ENCODE data around the gene DIP2C. TPM values are rescaled to one million over a fixed set of nuclear protein-coding genes. Genes with fewer than 3 reads are reported as not detected.

DIP2C gene
- total and polyA plus RNA-seq, 7 experiments from 2014 or later, result 1.1 to 8.7 (median 4.5) TPM

DNA sequence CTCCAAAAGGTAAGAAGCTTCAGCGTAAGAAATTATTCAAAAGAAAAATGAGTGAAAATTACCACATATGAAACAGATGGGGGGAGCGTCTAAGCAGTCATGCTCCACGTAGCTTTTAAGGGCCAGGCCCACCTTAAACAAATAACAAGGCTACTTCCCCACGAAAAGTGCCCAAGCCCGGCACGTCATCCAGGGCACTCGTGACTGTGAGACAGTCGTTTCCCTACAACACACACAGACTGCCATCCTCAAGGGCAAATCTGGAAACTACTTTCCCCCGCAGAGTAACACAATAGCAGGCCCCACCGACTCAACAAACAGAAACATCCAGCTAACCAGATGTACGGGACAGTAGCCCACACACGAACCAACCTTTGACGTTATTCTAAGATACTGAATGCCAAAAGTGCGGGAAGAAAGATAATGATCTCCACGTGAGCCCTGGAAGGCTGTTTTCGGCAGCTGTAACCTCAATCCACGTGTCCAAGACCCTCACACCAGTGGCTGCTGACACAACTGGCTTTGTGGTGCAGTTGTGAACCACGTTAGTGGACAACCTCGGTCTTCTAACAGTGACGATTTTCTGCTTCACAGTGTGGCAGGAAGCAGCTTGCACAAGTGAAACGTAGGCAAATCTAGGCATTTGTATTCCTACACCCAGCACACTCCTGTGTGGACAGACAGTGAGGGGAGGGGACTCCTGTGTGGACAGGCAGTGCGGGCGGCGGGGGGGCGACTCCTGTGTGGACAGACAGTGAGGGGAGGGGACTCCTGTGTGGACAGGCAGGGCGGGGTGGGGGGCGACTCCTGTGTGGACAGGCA is 302.5 kb downstream of the DIP2C start:
- ChIA-PET CTCF (no interaction called here), POLR2A (no interaction called here)
- ATAC-seq, result no peak
- Histone ChIP-seq H3K4me3 (ENCODE audit: low read length) (no peak overlapping the region), H3K4me1 (ENCODE audit: control insufficient read depth in 2 of 2, insufficient read depth in 2 of 2, low read length in 2 of 2) (peaks cover 0 to 7% of the 10 kb centered on the region in 2 donors), H3K27ac (ENCODE audit: low read depth, low read length) (no peak overlapping the region), H3K36me3 (ENCODE audit: control insufficient read depth in 2 of 3, insufficient read depth in 3 of 3, low read length in 3 of 3) (peaks cover 0 to 6% (median 6%) of the 10 kb centered on the region in 3 experiments), H3K27me3 (ENCODE audit: control insufficient read depth in 2 of 2, insufficient read depth in 2 of 2, low read length in 2 of 2) (no peaks in the 10 kb centered on the region), H3K9me3 (ENCODE audit: control insufficient read depth in 2 of 3, low read length in 3 of 3) (no peaks in the 10 kb centered on the region)
- no peak overlapping the region for H3K4me3 Mint-ChIP-seq
- H3K27ac Mint-ChIP-seq, result no peak overlapping the region
- H3K27me3 Mint-ChIP-seq, result no peaks in the 10 kb centered on the region
- intact Hi-C loops (cut with micrococcal nuclease), result no loop called here
- H3K4me1 Mint-ChIP-seq, result peaks cover 0 to 6% (median 4%) of the 10 kb centered on the region in 7 donors
- H3K36me3 Mint-ChIP-seq, result peaks cover under 1 to 21% (median 6%) of the 10 kb centered on the region in 5 donors
- H3K9me3 Mint-ChIP-seq, result peaks cover 0 to 2% (median 0%) of the 10 kb centered on the region in 11 donors
- DNase-seq, result no peak

DNA sequence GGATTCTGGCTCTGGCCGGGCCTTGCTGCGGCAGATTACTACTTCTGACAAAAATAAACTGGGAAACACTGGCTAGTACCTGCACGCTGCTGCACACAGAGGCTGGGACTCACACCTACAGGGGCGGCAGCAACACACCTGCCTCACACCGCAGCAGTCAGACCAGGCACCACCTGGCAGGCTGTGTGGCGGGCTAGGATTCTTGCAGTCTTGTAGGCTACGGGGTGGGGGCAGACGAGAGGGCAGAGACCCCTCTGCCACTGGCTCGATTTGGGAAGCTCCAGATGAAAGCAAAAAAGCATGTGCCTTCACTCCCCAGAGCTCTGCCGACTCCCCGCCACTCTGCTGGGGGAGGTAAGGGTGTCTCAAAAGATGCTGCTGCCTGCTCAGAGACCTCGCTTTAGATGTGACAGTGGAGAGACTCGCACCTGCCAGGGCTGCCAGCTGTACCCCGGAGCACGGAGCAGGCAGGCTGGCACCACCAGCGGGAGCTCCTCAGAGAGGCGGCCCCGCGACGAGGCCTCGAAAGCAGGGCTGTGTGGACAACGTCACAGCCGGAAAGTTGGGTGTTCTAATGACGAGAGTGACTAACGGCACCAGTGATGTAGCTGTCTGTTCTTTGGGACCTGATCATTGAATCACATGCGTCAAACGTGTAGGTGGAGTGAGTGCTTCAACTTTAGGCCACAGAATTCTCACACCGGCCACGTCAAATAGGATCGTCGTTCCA is 303.7 kb downstream of the DIP2C start:
- POLR2A ChIA-PET, result interaction anchor here (0.5 kb wide), 1 partner anchor 49 kb away, joined by 3 read pairs; no protein-coding TSS in a partner anchor
- Mint-ChIP-seq H3K27ac (no peak overlapping the region), H3K36me3 (peaks cover 6 to 34% (median 18%) of the 10 kb centered on the region in 5 donors), H3K4me3 (no peak overlapping the region), H3K9me3 (peaks cover 0 to 8% (median 0%) of the 10 kb centered on the region in 11 donors), H3K4me1 (peaks cover 4 to 12% (median 5%) of the 10 kb centered on the region in 7 donors), H3K27me3 (no peaks in the 10 kb centered on the region)
- Histone ChIP-seq H3K9me3 (ENCODE audit: control insufficient read depth in 2 of 3, low read length in 3 of 3) (no peaks in the 10 kb centered on the region), H3K27ac (ENCODE audit: low read depth, low read length) (no peak overlapping the region), H3K4me3 (ENCODE audit: low read length) (no peak overlapping the region), H3K27me3 (ENCODE audit: control insufficient read depth in 2 of 2, insufficient read depth in 2 of 2, low read length in 2 of 2) (no peaks in the 10 kb centered on the region), H3K36me3 (ENCODE audit: control insufficient read depth in 2 of 3, insufficient read depth in 3 of 3, low read length in 3 of 3) (peaks cover 0 to 6% (median 6%) of the 10 kb centered on the region in 3 experiments), H3K4me1 (ENCODE audit: control insufficient read depth in 2 of 2, insufficient read depth in 2 of 2, low read length in 2 of 2) (peaks cover 0 to 16% of the 10 kb centered on the region in 2 donors)
- ATAC-seq (no peak), DNase-seq (no peak)
- intact Hi-C loops (cut with micrococcal nuclease), result no loop called here
- CTCF ChIA-PET, result no interaction called here

- ChIA-PET POLR2A (no interaction called here), CTCF (no interaction called here)
- H3K27ac ChIP-seq (ENCODE audit: low read depth, low read length), result no peak overlapping the region
- H3K9me3 Mint-ChIP-seq, result peaks cover 0 to 8% (median 0%) of the 10 kb centered on the region in 11 donors
- DNase-seq (no peak), ATAC-seq (no peak)
- no peak overlapping the region for H3K4me3 ChIP-seq (ENCODE audit: low read length)
- H3K27me3 Mint-ChIP-seq, result peaks cover 0 to 5% (median 0%) of the 10 kb centered on the region in 5 donors
- no peak overlapping the region for H3K27ac Mint-ChIP-seq
- H3K4me1 ChIP-seq (ENCODE audit: control insufficient read depth in 2 of 2, insufficient read depth in 2 of 2, low read length in 2 of 2), result peaks cover 0 to 16% of the 10 kb centered on the region in 2 donors
- peaks cover 4 to 12% (median 5%) of the 10 kb centered on the region in 7 donors for H3K4me1 Mint-ChIP-seq
- no peak overlapping the region for H3K4me3 Mint-ChIP-seq
- H3K36me3 ChIP-seq (ENCODE audit: control insufficient read depth in 2 of 3, insufficient read depth in 3 of 3, low read length in 3 of 3), result peaks cover 0 to 6% (median 6%) of the 10 kb centered on the region in 3 experiments
- intact Hi-C loops (cut with micrococcal nuclease), result no loop called here
- H3K27me3 ChIP-seq (ENCODE audit: control insufficient read depth in 2 of 2, insufficient read depth in 2 of 2, low read length in 2 of 2), result no peaks in the 10 kb centered on the region
- no peaks in the 10 kb centered on the region for H3K9me3 ChIP-seq (ENCODE audit: control insufficient read depth in 2 of 3, low read length in 3 of 3)
- peaks cover 6 to 39% (median 25%) of the 10 kb centered on the region in 5 donors for H3K36me3 Mint-ChIP-seq
These were observed 304.7 kb downstream of the DIP2C start for GRCh38 chr10:384538-385305.

- Histone ChIP-seq H3K4me1 (ENCODE audit: control insufficient read depth in 2 of 2, insufficient read depth in 2 of 2, low read length in 2 of 2) (peaks cover 0 to 16% of the 10 kb centered on the region in 2 donors), H3K27ac (ENCODE audit: low read depth, low read length) (no peak overlapping the region), H3K9me3 (ENCODE audit: control insufficient read depth in 2 of 3, low read length in 3 of 3) (no peaks in the 10 kb centered on the region), H3K4me3 (ENCODE audit: low read length) (no peak overlapping the region), H3K27me3 (ENCODE audit: control insufficient read depth in 2 of 2, insufficient read depth in 2 of 2, low read length in 2 of 2) (no peaks in the 10 kb centered on the region), H3K36me3 (ENCODE audit: control insufficient read depth in 2 of 3, insufficient read depth in 3 of 3, low read length in 3 of 3) (peaks cover 0 to 6% (median 0%) of the 10 kb centered on the region in 3 experiments)
- Mint-ChIP-seq H3K9me3 (peaks cover 0 to 8% (median 2%) of the 10 kb centered on the region in 11 donors), H3K4me3 (no peak overlapping the region), H3K36me3 (peaks cover 6 to 40% (median 26%) of the 10 kb centered on the region in 5 donors), H3K4me1 (peaks cover 3 to 12% (median 5%) of the 10 kb centered on the region in 7 donors), H3K27me3 (peaks cover 0 to 5% (median 0%) of the 10 kb centered on the region in 5 donors), H3K27ac (peak overlapping the region in 1 of 9 donors; percentile 26)
- DNase-seq (no peak), ATAC-seq (no peak)
- ChIA-PET CTCF (no interaction called here), POLR2A (no interaction called here)
- intact Hi-C loops (cut with micrococcal nuclease), result no loop called here
These were observed 305.9 kb downstream of the DIP2C start for GRCh38 chr10:383519-383918.

- peak overlapping the region in 7 of 9 donors; percentile 9 to 84 (median 30) for H3K27ac Mint-ChIP-seq
- H3K4me3 Mint-ChIP-seq, result peak overlapping the region in 2 of 10 donors; percentile 1 to 54
- H3K27ac ChIP-seq (ENCODE audit: low read depth, low read length), result no peak overlapping the region
These were observed 307.7 kb downstream of the DIP2C start for GRCh38 chr10:381805-382204.

DNA sequence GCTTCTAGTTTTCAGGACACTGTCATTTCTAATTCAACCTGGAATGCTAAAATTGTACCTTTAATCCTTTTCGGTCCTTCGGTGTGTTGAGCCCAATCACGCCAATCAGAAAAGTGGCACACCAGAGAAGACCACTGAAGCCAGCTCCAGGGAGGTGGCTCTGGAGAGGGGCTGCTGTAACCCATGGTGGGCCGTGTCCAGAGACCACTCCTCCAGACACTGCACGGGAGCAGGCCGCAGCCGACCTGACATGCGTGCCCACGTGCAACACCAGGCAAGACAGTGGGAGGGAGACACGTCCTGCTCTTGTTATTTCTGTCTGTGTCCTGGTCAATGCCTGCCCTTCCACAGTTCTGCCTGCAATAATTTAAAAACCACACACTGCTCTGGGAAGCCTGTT is 308.1 kb downstream of the DIP2C start:
- POLR2A ChIA-PET, result no interaction called here
- H3K4me1 Mint-ChIP-seq, result peaks cover 0 to 31% (median 10%) of the 10 kb centered on the region in 7 donors
- H3K27ac Mint-ChIP-seq, result peak overlapping the region in 3 of 9 donors; percentile 30 to 84 (median 45)
- no peak overlapping the region for H3K4me3 Mint-ChIP-seq
- no peaks in the 10 kb centered on the region for H3K36me3 ChIP-seq (ENCODE audit: control insufficient read depth in 2 of 3, insufficient read depth in 3 of 3, low read length in 3 of 3)
- peaks cover 6 to 41% (median 26%) of the 10 kb centered on the region in 5 donors for H3K36me3 Mint-ChIP-seq
- peaks cover 0 to 8% (median 2%) of the 10 kb centered on the region in 11 donors for H3K9me3 Mint-ChIP-seq
- CTCF ChIA-PET, result no interaction called here
- H3K9me3 ChIP-seq (ENCODE audit: control insufficient read depth in 2 of 3, low read length in 3 of 3), result no peaks in the 10 kb centered on the region
- H3K4me1 ChIP-seq (ENCODE audit: control insufficient read depth in 2 of 2, insufficient read depth in 2 of 2, low read length in 2 of 2), result peaks cover 0 to 16% of the 10 kb centered on the region in 2 donors
- H3K4me3 ChIP-seq (ENCODE audit: low read length), result no peak overlapping the region
- intact Hi-C loops (cut with micrococcal nuclease), result no loop called here
- ATAC-seq (peak; percentile 10), DNase-seq (no peak)
- peaks cover 0 to 5% (median 0%) of the 10 kb centered on the region in 5 donors for H3K27me3 Mint-ChIP-seq
- no peak overlapping the region for H3K27ac ChIP-seq (ENCODE audit: low read depth, low read length)
- no peaks in the 10 kb centered on the region for H3K27me3 ChIP-seq (ENCODE audit: control insufficient read depth in 2 of 2, insufficient read depth in 2 of 2, low read length in 2 of 2)

More at GRCh38 chr10:381805-382204, 307.7 kb downstream of the DIP2C start:
- H3K4me1 Mint-ChIP-seq, result peaks cover 0 to 28% (median 10%) of the 10 kb centered on the region in 7 donors
- H3K27me3 Mint-ChIP-seq, result peaks cover 0 to 5% (median 0%) of the 10 kb centered on the region in 5 donors
- H3K36me3 Mint-ChIP-seq, result peaks cover 6 to 40% (median 26%) of the 10 kb centered on the region in 5 donors
- no peak for DNase-seq
- ChIA-PET POLR2A (no interaction called here), CTCF (no interaction called here)
- Histone ChIP-seq H3K27me3 (ENCODE audit: control insufficient read depth in 2 of 2, insufficient read depth in 2 of 2, low read length in 2 of 2) (no peaks in the 10 kb centered on the region), H3K36me3 (ENCODE audit: control insufficient read depth in 2 of 3, insufficient read depth in 3 of 3, low read length in 3 of 3) (no peaks in the 10 kb centered on the region), H3K4me3 (ENCODE audit: low read length) (no peak overlapping the region), H3K9me3 (ENCODE audit: control insufficient read depth in 2 of 3, low read length in 3 of 3) (no peaks in the 10 kb centered on the region), H3K4me1 (ENCODE audit: control insufficient read depth in 2 of 2, insufficient read depth in 2 of 2, low read length in 2 of 2) (peaks cover 0 to 16% of the 10 kb centered on the region in 2 donors)
- ATAC-seq, result peak; percentile 49
- H3K9me3 Mint-ChIP-seq, result peaks cover 0 to 8% (median 2%) of the 10 kb centered on the region in 11 donors
- intact Hi-C loops (cut with micrococcal nuclease), result no loop called here
